Fibroblast of villous mesenchyme (primary cell): ENCODE measurements around the gene ZNF396. TPM values are rescaled to one million over a fixed set of nuclear protein-coding genes. Genes with fewer than 3 reads are reported as not detected.

Source experiments
- DNase-seq: peaks from one replicate; pipeline ENCODE4 v3.0.0-alpha.2; 2010; ENCODE audit warnings: low read depth
- H3K4me3 ChIP-seq: 2 replicates; pipeline ENCODE4 v1.5.1; 2011; ENCODE audit warnings: low read depth, mild to moderate bottlenecking, low read length
- total RNA-seq: library from RNA; depleted of rRNA; stranded (reverse); fragments of >200 nt; gene quantifications from 2 replicates; pipeline ENCODE4 v1.2.3, GENCODE V29; 2012
- TF ChIP-seq, protein P1 (sequence below): IDR thresholded peaks from 2 replicates; pipeline ENCODE4 v1.5.1; 2012; ENCODE audit warnings: low read depth, mild to moderate bottlenecking, low read length; ENCODE audit not compliant: insufficient read depth

ZNF396 gene
- total RNA-seq, 1 donor: 1.3 TPM

DNA sequence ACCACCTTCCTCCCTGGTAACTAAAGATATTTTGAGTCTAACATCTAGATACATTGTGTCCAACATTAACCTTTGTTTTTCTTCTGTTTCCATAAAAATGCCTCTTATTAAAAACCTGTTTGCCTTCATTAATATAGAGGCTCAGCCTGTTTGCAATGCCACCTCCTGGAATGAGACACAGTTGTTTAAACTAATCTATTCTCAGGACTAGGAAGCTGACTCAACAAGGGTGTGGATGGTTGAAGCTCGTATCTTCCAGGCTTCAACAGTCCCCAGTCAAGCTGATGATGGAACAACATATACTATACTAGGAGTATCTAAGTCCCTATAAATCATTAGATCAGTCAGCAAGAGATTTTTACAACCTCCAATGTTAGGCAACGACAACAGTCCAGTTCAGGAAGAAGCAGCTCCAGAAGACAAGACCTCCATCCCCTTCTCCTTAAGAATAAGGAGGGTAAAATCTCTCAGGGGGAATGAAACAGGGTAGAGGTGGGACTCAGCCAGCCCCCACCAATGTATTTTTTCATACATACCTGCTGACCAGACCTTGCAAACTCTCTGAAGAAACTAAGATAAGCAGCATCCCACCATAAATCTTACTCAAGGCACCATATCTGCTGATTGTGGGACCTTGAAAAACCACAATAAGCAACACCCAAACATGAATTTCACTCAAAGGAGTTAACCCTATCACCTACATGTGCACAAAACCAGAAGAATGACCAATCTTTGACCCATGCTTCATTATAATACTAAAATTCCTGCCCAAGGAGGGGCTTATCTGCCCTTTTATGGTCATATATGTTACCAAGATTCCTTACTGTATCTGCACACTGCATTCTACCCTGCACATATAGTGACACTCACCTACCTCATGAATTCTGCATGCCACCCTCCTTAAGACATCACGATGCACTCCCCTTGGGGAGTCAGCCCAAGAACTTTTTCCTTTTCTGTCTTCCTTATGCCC, 54.4 kb downstream of the ZNF396 start:
- no peak overlapping the region for H3K4me3 ChIP-seq
- TF ChIP-seq, protein P1, sequence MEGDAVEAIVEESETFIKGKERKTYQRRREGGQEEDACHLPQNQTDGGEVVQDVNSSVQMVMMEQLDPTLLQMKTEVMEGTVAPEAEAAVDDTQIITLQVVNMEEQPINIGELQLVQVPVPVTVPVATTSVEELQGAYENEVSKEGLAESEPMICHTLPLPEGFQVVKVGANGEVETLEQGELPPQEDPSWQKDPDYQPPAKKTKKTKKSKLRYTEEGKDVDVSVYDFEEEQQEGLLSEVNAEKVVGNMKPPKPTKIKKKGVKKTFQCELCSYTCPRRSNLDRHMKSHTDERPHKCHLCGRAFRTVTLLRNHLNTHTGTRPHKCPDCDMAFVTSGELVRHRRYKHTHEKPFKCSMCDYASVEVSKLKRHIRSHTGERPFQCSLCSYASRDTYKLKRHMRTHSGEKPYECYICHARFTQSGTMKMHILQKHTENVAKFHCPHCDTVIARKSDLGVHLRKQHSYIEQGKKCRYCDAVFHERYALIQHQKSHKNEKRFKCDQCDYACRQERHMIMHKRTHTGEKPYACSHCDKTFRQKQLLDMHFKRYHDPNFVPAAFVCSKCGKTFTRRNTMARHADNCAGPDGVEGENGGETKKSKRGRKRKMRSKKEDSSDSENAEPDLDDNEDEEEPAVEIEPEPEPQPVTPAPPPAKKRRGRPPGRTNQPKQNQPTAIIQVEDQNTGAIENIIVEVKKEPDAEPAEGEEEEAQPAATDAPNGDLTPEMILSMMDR: no peak
- DNase-seq: no peak

Other genes with a start within 250 kb of the ZNF396 start
- gene ZNF397, start 136.3 kb downstream of the ZNF396 start, total RNA-seq: 8.2 and 10.0 TPM in 2 replicates
- 17.4 and 21.6 TPM in 2 replicates for gene ZSCAN30, start 87.1 kb downstream of the ZNF396 start, total RNA-seq
- 23.8 and 41.0 TPM in 2 replicates for gene ZNF24, start 32.9 kb downstream of the ZNF396 start, total RNA-seq
- 4.8 and 5.6 TPM in 2 replicates for gene INO80C, start 120.6 kb upstream of the ZNF396 start, total RNA-seq
- gene GALNT1, start 204.4 kb upstream of the ZNF396 start, total RNA-seq: 56.7 and 82.9 TPM in 2 replicates